Peyer's patch (tissue), 4 donors: ENCODE data around the gene HABP2. TPM values are rescaled to one million over a fixed set of nuclear protein-coding genes. Genes with fewer than 3 reads are reported as not detected.

Experiments used
- DNase-seq, 3 donors: peaks; one replicate each; pipeline ENCODE4 v3.0.0-alpha.2; 2017 to 2019
- H3K27ac ChIP-seq, 4 donors: fragments of 200-600 bp; sonication (generic); one replicate each; pipeline ENCODE4 v1.5.1; 2016 to 2019
- H3K27me3 ChIP-seq, 2 donors: fragments of 200-600 bp; sonication (generic); one replicate each; pipeline ENCODE4 v1.5.1; 2019
- H3K36me3 ChIP-seq, 3 donors: fragments of 200-600 bp; sonication (generic); one replicate each; pipeline ENCODE4 v1.5.1; 2016 to 2019
- H3K4me1 ChIP-seq, 4 donors: fragments of 200-600 bp; sonication (generic); one replicate each; pipeline ENCODE4 v1.5.1; 2016 to 2019
- H3K4me3 ChIP-seq, 4 donors: fragments of 200-600 bp; sonication (generic); 1 replicate in 3 of 4; 2 replicates in 1 of 4; pipeline ENCODE4 v1.5.1; 2016 to 2019; ENCODE audit warnings: mild to moderate bottlenecking in 1 of 4
- H3K9me3 ChIP-seq, 4 donors: fragments of 200-600 bp; sonication (generic); one replicate each; pipeline ENCODE4 v1.5.1; 2016 to 2019; ENCODE audit warnings: mild to moderate bottlenecking in 1 of 4
- CTCF ChIP-seq, 6 experiments: fragments of 450-650 bp in 4 of 6; fragments of 200-600 bp in 2 of 6; sonication (generic) in 1 of 6; IDR thresholded peaks; one replicate each; pipeline ENCODE4 v1.5.1; 2017 to 2019; ENCODE audit warnings: antibody characterized with exemption in 6 of 6, mild to moderate bottlenecking in 3 of 6, moderate library complexity in 1 of 6
- POLR2A ChIP-seq, 2 donors: fragments of 450-650 bp; IDR thresholded peaks; one replicate each; pipeline ENCODE4 v1.5.1; 2017; ENCODE audit warnings: antibody characterized with exemption in 2 of 2, mild to moderate bottlenecking in 2 of 2, moderate library complexity in 2 of 2
- total RNA-seq, 4 donors: library from RNA; depleted of rRNA; stranded (reverse); fragments of >200 nt; gene quantifications; one replicate each; pipeline ENCODE4 v1.1.0, GENCODE V29; 2016

Gene HABP2
- total RNA-seq, 4 donors from 2014 or later, result 0.27 to 0.88 TPM; not detected in 2

- H3K4me3 ChIP-seq, result no peak overlapping the region
- no peak overlapping the region for H3K27ac ChIP-seq
- no peaks in the 10 kb centered on the region for H3K4me1 ChIP-seq
- no peak for DNase-seq
- no peaks in the 10 kb centered on the region for H3K9me3 ChIP-seq
- no peaks in the 10 kb centered on the region for H3K36me3 ChIP-seq
- TF ChIP-seq POLR2A (IDR thresholded peaks at IDR 0.05) (no peak), CTCF (IDR thresholded peaks at IDR 0.05) (no peak)
- no peaks in the 10 kb centered on the region for H3K27me3 ChIP-seq
Observed at GRCh38 chr10:113617086-113617485, 64.2 kb downstream of the HABP2 start.

- Histone ChIP-seq H3K27me3 (no peaks in the 10 kb centered on the region), H3K27ac (no peak overlapping the region)
- DNase-seq, result no peak
Observed at GRCh38 chr10:113618338-113618737, 65.5 kb downstream of the HABP2 start.

GRCh38 chr10:113619401-113619800 is 66.5 kb downstream of the HABP2 start:
- no peak overlapping the region for H3K27ac ChIP-seq
- no peaks in the 10 kb centered on the region for H3K4me1 ChIP-seq
- TF ChIP-seq POLR2A (IDR thresholded peaks at IDR 0.05) (no peak), CTCF (IDR thresholded peaks at IDR 0.05) (no peak)
- H3K4me3 ChIP-seq, result no peak overlapping the region
- no peaks in the 10 kb centered on the region for H3K9me3 ChIP-seq
- no peak for DNase-seq
- no peaks in the 10 kb centered on the region for H3K36me3 ChIP-seq
- H3K27me3 ChIP-seq, result no peaks in the 10 kb centered on the region

More at GRCh38 chr10:113618338-113618737, 65.5 kb downstream of the HABP2 start:
- H3K4me3 ChIP-seq, result no peak overlapping the region
- H3K4me1 ChIP-seq, result no peaks in the 10 kb centered on the region
- no peaks in the 10 kb centered on the region for H3K36me3 ChIP-seq
- TF ChIP-seq CTCF (IDR thresholded peaks at IDR 0.05), result no peak
- TF ChIP-seq POLR2A (IDR thresholded peaks at IDR 0.05), result no peak
- no peaks in the 10 kb centered on the region for H3K9me3 ChIP-seq

GRCh38 chr10:113620511-113620910 is 67.7 kb downstream of the HABP2 start:
- no peak overlapping the region for H3K27ac ChIP-seq
- DNase-seq, result no peak
- H3K9me3 ChIP-seq, result no peaks in the 10 kb centered on the region
- H3K4me1 ChIP-seq, result no peaks in the 10 kb centered on the region
- no peaks in the 10 kb centered on the region for H3K27me3 ChIP-seq
- no peak overlapping the region for H3K4me3 ChIP-seq
- no peaks in the 10 kb centered on the region for H3K36me3 ChIP-seq
- no peak for TF ChIP-seq POLR2A (IDR thresholded peaks at IDR 0.05)
- TF ChIP-seq CTCF (IDR thresholded peaks at IDR 0.05), result no peak

- Histone ChIP-seq H3K27ac (no peak overlapping the region), H3K9me3 (no peaks in the 10 kb centered on the region), H3K27me3 (no peaks in the 10 kb centered on the region), H3K4me3 (no peak overlapping the region), H3K36me3 (no peaks in the 10 kb centered on the region), H3K4me1 (no peaks in the 10 kb centered on the region)
- no peak for DNase-seq
- TF ChIP-seq POLR2A (IDR thresholded peaks at IDR 0.05), result no peak
- TF ChIP-seq CTCF (IDR thresholded peaks at IDR 0.05), result no peak
Observed at GRCh38 chr10:113620936-113621335, 68.1 kb downstream of the HABP2 start.

- H3K27ac ChIP-seq, result no peak overlapping the region
- no peak for TF ChIP-seq POLR2A (IDR thresholded peaks at IDR 0.05)
- TF ChIP-seq CTCF (IDR thresholded peaks at IDR 0.05), result no peak
- no peak for DNase-seq
- no peak overlapping the region for H3K4me3 ChIP-seq
- no peaks in the 10 kb centered on the region for H3K36me3 ChIP-seq
- no peaks in the 10 kb centered on the region for H3K27me3 ChIP-seq
- H3K9me3 ChIP-seq, result no peaks in the 10 kb centered on the region
- H3K4me1 ChIP-seq, result no peaks in the 10 kb centered on the region
Observed at GRCh38 chr10:113621799-113622198, 68.9 kb downstream of the HABP2 start.
